Right lobe of liver (tissue), 6 donors: ENCODE data around the gene ARIH2. TPM values are rescaled to one million over a fixed set of nuclear protein-coding genes. Genes with fewer than 3 reads are reported as not detected.

Experiments used
- ATAC-seq, 4 donors: fragments of 200-7000 bp; cut with Tn5 transposase; one replicate each; pipeline ENCODE4 v1.9.1; 2020; ENCODE audit warnings: mild to moderate bottlenecking in 4 of 4, moderate library complexity in 4 of 4
- DNase-seq, 3 donors: peaks; one replicate each; pipeline ENCODE4 v3.0.0-alpha.2; 2020
- H3K27ac ChIP-seq, 3 donors: fragments of 200-600 bp; one replicate each; pipeline ENCODE4 v1.8.0; 2022
- H3K27me3 ChIP-seq, 2 donors: fragments of 200-600 bp; one replicate each; pipeline ENCODE4 v1.8.0; 2022
- H3K36me3 ChIP-seq, 4 donors: fragments of 200-600 bp; sonication (generic) in 1 of 4; one replicate each; pipeline versions ENCODE4 v1.5.1 to v1.8.0; 2017 to 2022; ENCODE audit warnings: control low read depth in 1 of 4
- H3K4me1 ChIP-seq, 4 donors: fragments of 200-600 bp; sonication (generic) in 1 of 4; one replicate each; pipeline versions ENCODE4 v1.5.1 to v1.8.0; 2017 to 2022; ENCODE audit warnings: control low read depth in 1 of 4
- H3K4me3 ChIP-seq, 3 donors: fragments of 200-600 bp; one replicate each; pipeline ENCODE4 v1.8.0; 2022
- H3K9me3 ChIP-seq, 4 donors: fragments of 200-600 bp; sonication (generic) in 1 of 4; one replicate each; pipeline versions ENCODE4 v1.5.1 to v1.8.0; 2017 to 2022; ENCODE audit warnings: control low read depth in 1 of 4
- POLR2A ChIP-seq: fragments of 450-650 bp; IDR thresholded peaks from one replicate; pipeline ENCODE4 v1.6.1; 2017; ENCODE audit warnings: antibody characterized with exemption, mild to moderate bottlenecking
- WGBS: methylation state at CpG from one replicate; pipeline ENCODE4 v1.1.6; 2018; ENCODE audit warnings: low coverage, low lambda C conversion rate; ENCODE audit not compliant: insufficient coverage; ENCODE audit errors: missing lambda C conversion rate; 5-methylcytosine and 5-hydroxymethylcytosine counted together
- intact Hi-C, 2 donors: fragments of 100-400 bp; cut with DNase I; formaldehyde crosslinking; loops; one replicate each; pipeline versions ENCODE4 v1.11.2 to v1.14.1; 2022
- total RNA-seq, 6 experiments: library from RNA; depleted of rRNA in 2 of 6; stranded (reverse); fragments of >200 nt in 2 of 6; fragmentation: NEBNext Ultra II Directional in 3 of 6; extraction: Animal tissue kit (Norgen Biotek cat#: 25700) in 3 of 6; gene quantifications; one replicate each; pipeline versions ENCODE4 v1.1.0 to v1.2.4, GENCODE V29; 2016 to 2023
- TF ChIP-seq, protein P1 (sequence below), 4 donors: fragments of 200-600 bp in 3 of 4; fragments of 450-650 bp in 1 of 4; IDR thresholded peaks; one replicate each; pipeline versions ENCODE4 v1.5.1 to v1.8.0; 2016 to 2022; ENCODE audit warnings: antibody characterized with exemption in 4 of 4, mild to moderate bottlenecking in 2 of 4
- donor health status: DM: no; HTN: yes; CAD: no.
- donor health status: DM: no; HTN: no; CAD: no.
- donor health status: DM: no; HTN: no; CAD: no.
- donor health status: DM: no; HTN: yes; CAD: no.
- donor health status: DM: no; HTN: yes; CAD: no.

Gene ARIH2
- total RNA-seq, 6 experiments from 2014 or later = 34.4 to 44.9 (median 38.2) TPM

DNA sequence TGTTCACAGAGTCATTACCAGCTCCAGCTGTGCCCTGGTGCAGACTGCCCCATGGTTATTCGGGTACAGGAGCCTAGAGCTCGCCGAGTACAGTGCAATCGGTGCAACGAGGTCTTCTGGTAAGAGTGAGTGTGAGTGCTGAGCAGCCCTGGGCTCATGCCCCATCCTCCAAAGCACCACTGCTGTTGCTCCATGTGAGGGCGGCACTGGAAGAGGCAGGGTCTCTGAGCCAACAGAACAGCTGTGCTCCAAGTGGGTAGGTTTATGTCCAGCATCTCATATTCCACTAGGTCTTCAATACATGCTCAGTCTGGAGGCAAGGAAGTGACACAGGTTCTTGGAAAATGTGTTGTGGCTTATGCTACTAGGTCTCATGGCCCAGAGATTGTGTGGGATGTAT lies 51.9 kb downstream of the ARIH2 start:
- H3K36me3 ChIP-seq = peaks cover 3 to 92% (median 60%) of the 10 kb centered on the region in 4 donors
- ATAC-seq = peak in 1 of 4 donors; percentile 24
- no peak for DNase-seq
- 100% methylated on average over 3 of the region's 6 CpGs for WGBS
- no peaks in the 10 kb centered on the region for H3K9me3 ChIP-seq
- intact Hi-C loops = no loop called here
- no peak for TF ChIP-seq POLR2A
- TF ChIP-seq, protein P1, sequence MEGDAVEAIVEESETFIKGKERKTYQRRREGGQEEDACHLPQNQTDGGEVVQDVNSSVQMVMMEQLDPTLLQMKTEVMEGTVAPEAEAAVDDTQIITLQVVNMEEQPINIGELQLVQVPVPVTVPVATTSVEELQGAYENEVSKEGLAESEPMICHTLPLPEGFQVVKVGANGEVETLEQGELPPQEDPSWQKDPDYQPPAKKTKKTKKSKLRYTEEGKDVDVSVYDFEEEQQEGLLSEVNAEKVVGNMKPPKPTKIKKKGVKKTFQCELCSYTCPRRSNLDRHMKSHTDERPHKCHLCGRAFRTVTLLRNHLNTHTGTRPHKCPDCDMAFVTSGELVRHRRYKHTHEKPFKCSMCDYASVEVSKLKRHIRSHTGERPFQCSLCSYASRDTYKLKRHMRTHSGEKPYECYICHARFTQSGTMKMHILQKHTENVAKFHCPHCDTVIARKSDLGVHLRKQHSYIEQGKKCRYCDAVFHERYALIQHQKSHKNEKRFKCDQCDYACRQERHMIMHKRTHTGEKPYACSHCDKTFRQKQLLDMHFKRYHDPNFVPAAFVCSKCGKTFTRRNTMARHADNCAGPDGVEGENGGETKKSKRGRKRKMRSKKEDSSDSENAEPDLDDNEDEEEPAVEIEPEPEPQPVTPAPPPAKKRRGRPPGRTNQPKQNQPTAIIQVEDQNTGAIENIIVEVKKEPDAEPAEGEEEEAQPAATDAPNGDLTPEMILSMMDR (IDR thresholded peaks at IDR 0.05) = no peak
- H3K4me3 ChIP-seq = no peak overlapping the region
- H3K27ac ChIP-seq = no peak overlapping the region
- H3K4me1 ChIP-seq = no peaks in the 10 kb centered on the region
- H3K27me3 ChIP-seq = no peaks in the 10 kb centered on the region

- ATAC-seq (no peak), DNase-seq (no peak)
- Histone ChIP-seq H3K36me3 (peaks cover 9 to 97% (median 62%) of the 10 kb centered on the region in 4 donors), H3K4me1 (no peaks in the 10 kb centered on the region), H3K27ac (no peak overlapping the region), H3K4me3 (no peak overlapping the region), H3K27me3 (no peaks in the 10 kb centered on the region), H3K9me3 (no peaks in the 10 kb centered on the region)
- 92% methylated on average over 4 of the region's 10 CpGs for WGBS
- intact Hi-C loops = no loop called here
- no peak for TF ChIP-seq POLR2A
- TF ChIP-seq, protein P1 (IDR thresholded peaks at IDR 0.05) = no peak
These were observed 55.6 kb downstream of the ARIH2 start for GRCh38 chr3:48974076-48974864.

DNA sequence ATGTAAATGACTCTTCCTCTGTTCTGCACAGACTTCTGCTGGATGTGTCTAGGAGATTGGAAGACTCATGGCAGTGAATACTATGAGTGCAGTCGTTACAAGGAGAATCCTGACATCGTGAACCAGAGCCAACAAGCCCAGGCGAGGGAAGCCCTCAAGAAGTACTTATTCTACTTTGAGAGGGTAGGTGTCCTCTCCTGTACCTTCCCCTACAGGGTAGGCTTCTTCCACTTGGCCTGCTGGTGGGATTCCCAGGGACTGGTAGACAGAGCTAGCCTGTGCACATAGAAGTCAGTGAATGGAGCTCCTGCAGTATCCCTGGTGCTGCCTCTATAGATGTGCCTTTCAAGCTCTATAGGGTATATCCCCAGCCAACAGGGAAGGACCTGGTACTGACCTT lies 60.8 kb downstream of the ARIH2 start:
- intact Hi-C loops = no loop called here

DNA sequence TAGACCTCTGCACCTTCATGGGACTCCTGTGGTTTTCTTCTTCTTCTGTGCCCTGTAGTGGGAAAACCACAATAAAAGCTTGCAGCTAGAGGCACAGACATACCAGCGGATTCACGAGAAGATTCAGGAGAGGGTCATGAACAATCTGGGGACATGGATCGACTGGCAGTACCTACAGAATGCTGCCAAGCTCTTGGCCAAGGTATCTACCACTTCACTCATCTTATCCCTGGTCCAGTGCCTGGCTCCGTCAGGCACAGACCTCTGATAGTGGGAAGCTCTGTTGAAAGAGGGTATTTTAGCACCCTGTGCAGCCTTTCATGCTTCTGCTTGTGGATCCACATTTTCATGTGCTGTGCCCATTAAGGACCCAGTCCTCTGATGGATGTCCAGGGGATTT lies 61.7 kb downstream of the ARIH2 start:
- Histone ChIP-seq H3K4me1 (no peaks in the 10 kb centered on the region), H3K9me3 (no peaks in the 10 kb centered on the region), H3K36me3 (peaks cover 12 to 92% (median 44%) of the 10 kb centered on the region in 4 donors), H3K4me3 (no peak overlapping the region), H3K27me3 (no peaks in the 10 kb centered on the region), H3K27ac (no peak overlapping the region)
- DNase-seq = no peak
- WGBS = 100% methylated on average over 3 of the region's 4 CpGs
- intact Hi-C loops = no loop called here
- no peak for ATAC-seq
- TF ChIP-seq, protein P1 (IDR thresholded peaks at IDR 0.05) = no peak
- TF ChIP-seq POLR2A = no peak

More for the DNA sequence above, 60.8 kb downstream of the ARIH2 start:
- Histone ChIP-seq H3K27me3 (no peaks in the 10 kb centered on the region), H3K9me3 (no peaks in the 10 kb centered on the region), H3K36me3 (peaks cover 12 to 93% (median 47%) of the 10 kb centered on the region in 4 donors), H3K27ac (no peak overlapping the region), H3K4me3 (no peak overlapping the region), H3K4me1 (no peaks in the 10 kb centered on the region)
- TF ChIP-seq, protein P1 (IDR thresholded peaks at IDR 0.05) = no peak
- no peak for TF ChIP-seq POLR2A
- ATAC-seq (no peak), DNase-seq (no peak)
- 83% methylated on average over 1 of the region's 3 CpGs for WGBS
